SKM-1 (cell line): ENCODE measurements around the gene ISG20.

ENCODE experiments used
- DNase-seq: peaks from one replicate; lab custom pipeline; 2025; ENCODE audit not compliant: unreplicated experiment; lab: John Stamatoyannopoulos, UW

The ISG20 gene

GRCh38 chr15:88638626-88639372 is at the start of gene ISG20:
TSS of gene ISG20 (plus strand) at chr15:88639016. CDS start at chr15:88639367, 351 bp downstream.
- DNase-seq: peak; percentile 81

- no peak for DNase-seq
Measured at GRCh38 chr15:88590759-88591158, 48.1 kb upstream of the ISG20 start.

- no peak for DNase-seq
Measured at GRCh38 chr15:88591384-88591783, 47.4 kb upstream of the ISG20 start.

- no peak for DNase-seq
Measured at GRCh38 chr15:88603885-88604284, 34.9 kb upstream of the ISG20 start.

- no peak for DNase-seq
Measured at GRCh38 chr15:88604381-88605188, 34.2 kb upstream of the ISG20 start.

GRCh38 chr15:88605189-88606069 is 33.4 kb upstream of the ISG20 start:
- no peak for DNase-seq

GRCh38 chr15:88606070-88606794 is 32.6 kb upstream of the ISG20 start:
- no peak for DNase-seq

- DNase-seq: no peak
Measured at GRCh38 chr15:88607951-88608350, 30.9 kb upstream of the ISG20 start.

GRCh38 chr15:88608607-88609181 is 30.1 kb upstream of the ISG20 start:
- DNase-seq: no peak

GRCh38 chr15:88609344-88610090 is 29.3 kb upstream of the ISG20 start:
- no peak for DNase-seq

- DNase-seq: peak; percentile 33
Measured at GRCh38 chr15:88610701-88611231, 28.1 kb upstream of the ISG20 start.

- DNase-seq: no peak
Measured at GRCh38 chr15:88612186-88612796, 26.5 kb upstream of the ISG20 start.

GRCh38 chr15:88613074-88613944 is 25.5 kb upstream of the ISG20 start:
- no peak for DNase-seq

GRCh38 chr15:88615303-88616107 is 23.3 kb upstream of the ISG20 start:
- no peak for DNase-seq

GRCh38 chr15:88616240-88616639 is 22.6 kb upstream of the ISG20 start:
- no peak for DNase-seq

GRCh38 chr15:88617031-88617722 is 21.6 kb upstream of the ISG20 start:
- DNase-seq: no peak

GRCh38 chr15:88617790-88618189 is 21.0 kb upstream of the ISG20 start:
- DNase-seq: no peak
